LNCAP (cell line): ENCODE measurements around the gene CNOT10.

ENCODE experiments used
- TF ChIP-seq, protein P1 (sequence below): fragments of 450-650 bp; IDR thresholded peaks from 2 replicates; pipeline ENCODE4 v1.5.1; 2017; ENCODE audit warnings: mild to moderate bottlenecking

Gene CNOT10

GRCh38 chr3:32818970-32819511 lies 134.1 kb downstream of the CNOT10 start:
- TF ChIP-seq, protein P1, sequence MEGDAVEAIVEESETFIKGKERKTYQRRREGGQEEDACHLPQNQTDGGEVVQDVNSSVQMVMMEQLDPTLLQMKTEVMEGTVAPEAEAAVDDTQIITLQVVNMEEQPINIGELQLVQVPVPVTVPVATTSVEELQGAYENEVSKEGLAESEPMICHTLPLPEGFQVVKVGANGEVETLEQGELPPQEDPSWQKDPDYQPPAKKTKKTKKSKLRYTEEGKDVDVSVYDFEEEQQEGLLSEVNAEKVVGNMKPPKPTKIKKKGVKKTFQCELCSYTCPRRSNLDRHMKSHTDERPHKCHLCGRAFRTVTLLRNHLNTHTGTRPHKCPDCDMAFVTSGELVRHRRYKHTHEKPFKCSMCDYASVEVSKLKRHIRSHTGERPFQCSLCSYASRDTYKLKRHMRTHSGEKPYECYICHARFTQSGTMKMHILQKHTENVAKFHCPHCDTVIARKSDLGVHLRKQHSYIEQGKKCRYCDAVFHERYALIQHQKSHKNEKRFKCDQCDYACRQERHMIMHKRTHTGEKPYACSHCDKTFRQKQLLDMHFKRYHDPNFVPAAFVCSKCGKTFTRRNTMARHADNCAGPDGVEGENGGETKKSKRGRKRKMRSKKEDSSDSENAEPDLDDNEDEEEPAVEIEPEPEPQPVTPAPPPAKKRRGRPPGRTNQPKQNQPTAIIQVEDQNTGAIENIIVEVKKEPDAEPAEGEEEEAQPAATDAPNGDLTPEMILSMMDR = no peak

DNA sequence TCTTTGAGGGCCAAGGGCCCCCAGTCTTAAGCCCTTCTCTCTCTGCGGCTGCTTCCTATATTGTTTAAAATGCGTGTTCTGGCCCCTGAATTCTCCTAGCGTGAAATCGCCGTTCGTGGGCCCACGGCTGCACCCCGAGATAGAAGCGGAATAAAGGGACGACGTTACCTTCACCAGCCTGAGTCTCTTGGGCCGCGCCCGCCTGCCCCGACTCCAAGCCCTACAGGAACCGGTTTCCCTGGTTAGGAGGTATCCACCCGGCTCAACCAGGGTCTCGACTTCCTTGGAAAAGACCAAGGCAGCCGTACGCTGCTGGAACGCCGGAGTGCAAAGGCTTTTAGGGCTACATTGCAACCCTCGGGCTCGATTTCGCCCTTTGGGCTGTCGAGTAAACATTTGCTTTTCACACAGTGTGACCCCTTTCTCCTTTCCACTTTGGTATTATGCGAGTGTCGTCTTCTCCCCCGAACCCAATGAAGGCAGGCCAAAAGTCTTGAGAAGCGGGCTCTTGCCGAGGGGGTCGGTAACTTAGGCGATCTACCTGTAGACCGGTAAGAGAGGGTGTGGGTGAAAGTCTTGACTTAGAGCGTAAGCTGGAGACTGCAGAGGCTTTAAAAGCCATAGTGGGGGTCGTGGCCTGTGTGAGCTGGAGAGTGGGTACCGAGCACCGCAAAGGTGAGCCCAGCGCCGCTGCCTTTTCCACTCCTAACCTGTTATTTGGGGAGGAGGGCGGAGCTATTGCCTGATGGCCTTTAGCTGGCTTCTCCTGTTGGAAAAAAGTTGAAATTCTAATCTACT lies 134.8 kb downstream of the CNOT10 start:
- TF ChIP-seq, protein P1 = no peak

DNA sequence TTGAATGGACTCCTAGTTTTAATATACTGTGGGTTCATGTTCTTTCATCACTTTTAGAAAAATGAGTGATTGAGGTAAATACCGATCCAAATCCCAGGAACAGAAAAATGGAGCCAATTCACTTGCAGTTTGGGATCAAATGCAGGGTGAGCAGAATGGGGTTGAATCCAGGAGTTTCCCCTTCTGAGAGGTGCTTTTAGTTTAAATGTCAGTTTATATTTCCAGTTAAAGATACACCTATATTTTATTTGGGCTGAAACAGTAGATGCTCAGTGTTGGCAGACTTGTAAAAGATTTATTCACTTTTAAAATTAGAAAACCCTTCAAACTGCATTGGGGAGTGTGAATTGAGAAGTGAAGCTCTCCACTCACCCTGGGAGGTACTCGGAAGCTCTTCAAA lies 135.4 kb downstream of the CNOT10 start:
- TF ChIP-seq, protein P1 = no peak

DNA sequence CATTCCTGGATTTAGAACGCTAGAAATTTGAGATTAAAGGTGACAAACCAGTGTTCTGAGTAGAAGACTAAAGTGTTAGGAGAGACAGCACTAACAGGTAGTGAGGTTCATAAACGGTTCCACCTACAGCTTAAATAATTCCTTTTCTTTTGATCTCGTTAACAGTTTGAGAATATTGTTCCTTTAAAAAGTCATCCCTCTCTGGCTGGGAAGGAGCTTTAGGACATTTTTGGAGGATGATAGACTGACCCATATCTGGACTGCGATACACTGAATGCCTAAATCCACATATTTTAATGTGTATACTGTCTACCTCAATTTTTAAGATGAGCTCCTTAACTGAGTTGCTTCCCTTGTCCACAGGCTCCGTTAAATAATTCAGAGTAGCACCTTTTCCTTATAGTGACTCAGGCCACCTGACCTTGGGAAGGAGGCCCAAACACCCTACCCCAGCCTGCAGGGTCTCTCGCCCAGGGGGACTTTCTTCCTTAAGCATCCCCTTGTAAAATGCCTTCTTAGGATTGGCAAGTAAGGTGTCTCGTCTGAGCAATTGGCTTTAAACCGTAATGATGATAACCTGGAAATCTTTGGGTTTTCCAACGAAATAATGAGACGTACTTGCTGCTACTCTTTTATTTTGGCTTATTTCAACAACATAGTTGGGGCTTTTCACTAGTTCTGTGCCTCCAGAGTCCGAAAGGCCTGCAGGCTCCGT lies 136.1 kb downstream of the CNOT10 start:
- TF ChIP-seq, protein P1 = no peak

GRCh38 chr3:32821686-32822296 lies 136.8 kb downstream of the CNOT10 start:
- TF ChIP-seq, protein P1 = no peak

- TF ChIP-seq, protein P1 = no peak
Measured at GRCh38 chr3:32822609-32823498, 137.9 kb downstream of the CNOT10 start.
